GM21515 (cell line): ENCODE results near the gene PLCD4.

Experiments used
- ATAC-seq: cut with Tn5 transposase; IDR thresholded peaks from one replicate; pipeline ENCODE4 v1.9.1; 2021; ENCODE audit not compliant: unreplicated experiment

Gene PLCD4

DNA sequence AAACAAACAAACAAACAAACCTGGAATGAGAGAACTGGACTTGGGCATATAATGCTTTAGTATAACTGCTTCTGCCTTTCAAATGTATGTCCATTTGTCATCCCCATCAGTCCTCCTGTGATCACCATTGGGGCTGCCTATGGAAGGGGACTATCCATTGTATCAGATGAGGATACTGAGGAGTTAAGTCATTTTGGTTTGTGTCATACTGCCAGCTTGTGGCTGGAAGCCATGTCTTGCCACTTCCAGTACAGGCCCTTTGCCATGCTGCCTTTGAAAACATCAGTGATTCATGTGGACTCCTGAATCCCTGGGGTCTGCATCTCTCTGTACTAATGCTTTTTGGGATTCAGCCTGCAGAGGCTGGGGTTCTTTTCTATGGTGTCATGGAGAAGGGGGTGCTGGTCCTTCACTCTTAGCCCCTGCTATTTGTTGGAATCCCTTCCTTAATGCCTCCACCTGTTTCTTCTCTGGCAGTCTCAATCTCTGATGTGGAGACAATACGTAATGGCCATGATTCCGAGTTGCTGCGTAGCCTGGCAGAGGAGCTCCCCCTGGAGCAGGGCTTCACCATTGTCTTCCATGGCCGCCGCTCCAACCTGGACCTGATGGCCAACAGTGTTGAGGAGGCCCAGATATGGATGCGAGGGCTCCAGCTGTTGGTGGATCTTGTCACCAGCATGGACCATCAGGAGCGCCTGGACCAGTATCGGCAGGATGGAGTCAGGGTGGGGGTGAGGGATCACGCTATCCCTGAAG lies 10.6 kb downstream of the PLCD4 start:
- ATAC-seq: no peak

DNA sequence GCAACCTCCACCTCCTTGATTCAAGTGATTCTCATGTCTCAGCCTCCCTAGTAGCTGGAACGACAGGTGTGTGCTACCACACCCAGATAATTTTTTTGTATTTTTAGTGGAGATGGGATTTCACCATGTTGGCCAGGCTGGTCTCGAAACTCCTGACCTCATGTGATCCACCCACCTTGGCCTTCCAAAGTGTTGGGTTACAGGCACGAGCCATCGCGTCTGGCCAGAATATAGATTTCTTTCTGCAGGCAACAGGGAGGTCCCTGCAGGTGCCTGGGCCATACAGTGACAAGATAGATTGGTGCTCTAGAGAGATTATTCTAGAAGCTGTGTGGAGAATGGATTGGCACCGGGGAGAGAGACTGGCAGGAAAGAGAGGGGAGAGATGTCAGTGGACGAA lies 13.3 kb downstream of the PLCD4 start:
- ATAC-seq: no peak

DNA sequence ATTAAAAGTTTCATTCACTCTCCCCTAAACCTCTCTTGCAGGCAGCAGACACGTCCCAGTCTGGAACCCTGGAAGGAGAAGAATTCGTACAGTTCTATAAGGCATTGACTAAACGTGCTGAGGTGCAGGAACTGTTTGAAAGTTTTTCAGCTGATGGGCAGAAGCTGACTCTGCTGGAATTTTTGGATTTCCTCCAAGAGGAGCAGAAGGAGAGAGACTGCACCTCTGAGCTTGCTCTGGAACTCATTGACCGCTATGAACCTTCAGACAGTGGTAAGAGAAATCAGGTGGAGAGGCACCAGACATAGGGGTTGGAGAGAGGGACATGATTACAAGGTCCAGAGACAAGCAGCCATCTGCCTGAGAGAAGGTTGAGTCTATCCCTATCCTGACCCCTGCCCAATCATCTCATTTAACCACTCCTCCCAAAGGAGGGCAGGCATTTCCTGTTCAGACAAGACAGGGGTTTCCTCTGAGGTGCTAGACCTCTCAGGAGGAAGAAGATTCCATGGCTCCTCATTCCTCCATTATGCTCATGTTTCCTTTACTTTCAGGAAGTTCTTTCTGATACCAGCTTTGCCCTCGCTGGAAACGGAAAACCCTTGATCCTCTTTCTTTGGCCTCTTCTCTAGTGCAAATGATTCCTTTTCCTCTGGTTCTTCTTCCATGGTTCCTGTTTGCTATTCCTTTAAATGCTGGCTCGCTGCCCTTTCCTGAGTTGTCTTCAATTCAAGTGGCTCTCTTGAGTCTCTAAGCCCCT lies 15.1 kb downstream of the PLCD4 start:
- ATAC-seq: no peak

DNA sequence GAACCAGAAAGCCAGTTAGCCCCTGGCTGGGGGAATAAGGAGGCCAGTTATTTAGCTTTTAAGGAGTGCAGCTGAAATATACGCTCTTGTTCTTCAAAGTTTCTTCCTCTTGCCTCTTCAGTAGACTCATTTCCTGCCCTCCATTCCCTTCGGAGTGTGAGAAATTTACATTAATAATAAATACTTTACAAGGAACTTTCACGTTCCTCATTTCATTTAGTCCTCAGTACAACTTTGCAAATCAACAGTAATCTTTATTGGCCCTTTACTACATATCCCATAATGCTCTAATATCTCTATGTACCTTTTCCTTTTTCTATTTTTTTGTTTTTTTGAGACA lies 15.6 kb downstream of the PLCD4 start:
- ATAC-seq: no peak

DNA sequence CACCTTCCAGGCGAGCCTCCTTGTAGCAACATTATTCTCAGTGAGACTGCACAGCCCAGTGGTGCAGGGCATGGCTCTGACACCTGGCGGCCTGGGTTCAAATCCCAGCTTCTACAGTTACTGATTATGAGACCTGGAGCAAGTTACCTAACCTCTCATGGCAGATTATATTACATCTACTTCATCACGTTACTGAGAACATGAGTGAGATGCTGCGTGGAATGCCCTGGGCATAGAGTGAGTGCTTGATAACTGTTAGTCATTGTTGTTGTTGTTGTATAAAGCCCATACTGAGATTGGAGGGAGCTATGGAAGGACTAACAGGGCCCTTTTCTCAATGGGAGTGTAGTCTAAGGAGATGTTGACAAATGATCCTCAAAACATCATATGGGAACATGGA lies 18.7 kb downstream of the PLCD4 start:
- no peak for ATAC-seq

DNA sequence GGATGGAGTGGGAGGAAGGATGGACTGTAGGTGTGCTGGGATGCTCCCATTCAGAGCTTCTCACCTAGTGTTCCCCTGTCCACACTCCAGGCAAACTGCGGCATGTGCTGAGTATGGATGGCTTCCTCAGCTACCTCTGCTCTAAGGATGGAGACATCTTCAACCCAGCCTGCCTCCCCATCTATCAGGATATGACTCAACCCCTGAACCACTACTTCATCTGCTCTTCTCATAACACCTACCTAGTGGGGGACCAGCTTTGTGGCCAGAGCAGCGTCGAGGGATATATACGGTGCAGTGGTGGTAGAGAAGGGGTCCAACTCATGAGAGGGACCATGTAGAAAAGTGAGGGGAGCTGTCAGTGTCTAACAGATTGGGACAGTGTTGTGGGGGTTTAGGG lies 20.2 kb downstream of the PLCD4 start:
- ATAC-seq: no peak

DNA sequence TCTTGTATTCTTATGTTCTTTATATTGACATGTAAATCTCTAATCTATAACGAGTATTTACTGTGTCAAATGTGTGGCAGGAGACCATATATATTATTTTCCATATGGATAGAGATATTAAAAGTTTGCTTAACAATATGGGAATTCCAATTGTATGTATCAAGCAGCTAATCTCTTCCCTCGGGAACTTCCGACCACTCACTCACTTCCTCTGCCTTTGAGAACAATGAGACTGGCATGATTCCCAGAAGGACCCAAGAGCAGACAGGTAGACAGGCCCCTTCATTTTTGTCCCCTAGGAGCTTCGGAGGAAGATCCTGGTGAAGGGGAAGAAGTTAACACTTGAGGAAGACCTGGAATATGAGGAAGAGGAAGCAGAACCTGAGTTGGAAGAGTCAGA lies 24.1 kb downstream of the PLCD4 start:
- ATAC-seq: no peak

DNA sequence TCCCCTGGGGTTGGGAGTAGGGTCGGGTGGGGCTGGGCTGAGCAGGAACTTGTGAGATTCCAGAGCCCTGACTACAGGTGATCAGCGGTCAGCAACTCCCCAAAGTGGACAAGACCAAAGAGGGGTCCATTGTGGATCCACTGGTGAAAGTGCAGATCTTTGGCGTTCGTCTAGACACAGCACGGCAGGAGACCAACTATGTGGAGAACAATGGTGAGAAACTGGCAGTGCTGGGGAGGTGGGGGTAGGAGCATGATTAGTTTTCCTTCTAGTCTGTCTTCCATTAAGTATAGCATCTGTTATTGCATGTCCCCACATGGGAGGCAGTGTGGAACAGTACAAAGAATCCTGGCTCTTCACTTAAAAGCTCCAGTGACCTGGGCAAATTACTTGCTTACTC lies 28.0 kb downstream of the PLCD4 start:
- no peak for ATAC-seq

DNA sequence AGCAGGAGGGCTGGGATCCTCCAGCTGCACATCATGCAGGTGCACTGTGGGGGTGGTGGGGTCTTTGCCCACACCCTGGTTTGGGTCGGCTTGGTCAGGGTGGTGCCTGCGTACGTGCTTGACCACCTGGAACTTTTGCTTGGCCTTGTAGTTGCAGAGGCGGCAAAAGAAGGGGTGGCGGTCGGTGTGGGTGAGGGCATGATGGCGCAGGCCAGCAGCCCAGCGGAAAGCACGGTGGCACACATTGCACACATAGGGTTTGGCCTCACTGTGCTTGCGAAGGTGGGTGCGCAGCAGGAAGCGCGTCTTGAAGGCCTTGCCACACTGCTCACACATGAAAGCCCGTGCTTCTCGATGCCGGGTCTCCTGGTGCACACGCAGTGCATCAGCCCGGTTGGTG lies 30.7 kb downstream of the PLCD4 start:
- no peak for ATAC-seq

DNA sequence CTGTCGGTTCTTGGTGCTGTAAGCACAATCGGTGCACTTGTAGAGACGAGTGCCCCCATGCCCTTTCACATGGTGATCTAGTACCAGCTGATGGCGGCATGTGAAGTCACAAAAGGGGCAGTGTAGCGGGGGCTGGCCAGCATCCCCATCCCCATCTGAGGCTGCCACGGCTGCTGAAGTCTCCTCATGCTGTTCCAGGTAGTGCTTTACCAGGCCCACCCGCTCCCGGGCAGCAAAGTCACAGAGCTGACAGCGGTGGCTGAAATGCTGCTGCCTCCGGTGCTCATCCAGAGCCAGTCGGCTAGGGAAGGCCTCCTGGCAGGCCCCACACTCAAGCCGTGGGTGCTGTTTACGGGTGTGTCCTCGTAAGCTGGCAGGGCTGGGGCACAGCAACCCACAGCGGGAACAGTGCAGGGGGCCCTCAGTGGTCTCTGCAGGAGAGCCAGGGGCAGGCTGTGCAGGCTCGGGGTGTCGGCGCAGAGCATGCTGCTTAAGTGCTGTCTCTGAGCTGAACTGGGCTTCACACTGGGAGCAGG lies 34.5 kb downstream of the PLCD4 start:
- ATAC-seq: no peak

DNA sequence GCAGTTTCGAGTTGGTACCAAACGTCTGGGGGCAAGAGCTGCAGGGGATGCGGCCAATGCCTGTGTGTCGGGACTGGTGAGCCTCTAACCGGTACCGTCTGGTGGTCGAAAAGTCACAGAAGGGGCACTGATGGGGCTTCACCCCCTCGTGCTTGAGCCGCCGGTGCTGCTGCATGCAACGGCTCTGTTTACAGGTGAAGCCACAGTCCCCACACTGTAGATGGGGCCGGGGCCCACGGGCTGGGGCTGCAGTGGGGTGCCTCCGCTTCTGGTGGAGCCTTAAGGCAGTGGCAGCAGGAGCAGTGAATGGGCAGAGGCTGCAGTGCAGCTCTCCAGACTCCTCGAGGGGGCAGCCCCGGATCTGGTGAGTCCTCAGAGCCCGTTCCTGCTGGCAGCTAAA lies 35.1 kb downstream of the PLCD4 start:
- no peak for ATAC-seq

DNA sequence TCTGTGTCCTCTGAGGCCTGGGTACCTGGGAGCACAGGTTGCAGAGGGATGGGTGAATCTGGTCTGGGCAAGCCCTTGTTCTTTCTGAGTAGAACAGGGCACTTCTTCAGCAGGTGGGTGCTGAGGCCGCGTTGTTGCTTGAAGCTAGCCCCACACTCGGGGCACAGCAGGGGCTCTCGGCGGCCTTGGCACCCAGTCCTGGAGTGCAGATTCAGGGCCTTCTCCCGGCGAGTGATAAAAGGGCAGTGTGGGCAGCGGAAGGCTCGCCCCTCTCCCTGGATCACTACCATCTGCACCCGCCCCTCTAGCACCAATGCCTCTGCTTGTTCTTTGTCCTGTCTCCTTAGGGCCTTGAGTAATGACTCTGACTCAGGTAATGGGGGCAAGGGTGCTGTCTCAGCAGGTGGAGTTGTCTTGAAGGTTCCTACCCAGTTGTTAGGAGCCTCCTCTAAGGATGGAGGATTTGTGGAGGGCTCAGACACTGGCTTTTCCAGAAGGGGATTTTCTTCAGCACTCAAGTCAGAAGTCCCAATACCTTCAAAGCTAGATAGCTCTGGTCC lies 36.1 kb downstream of the PLCD4 start:
- ATAC-seq: no peak

DNA sequence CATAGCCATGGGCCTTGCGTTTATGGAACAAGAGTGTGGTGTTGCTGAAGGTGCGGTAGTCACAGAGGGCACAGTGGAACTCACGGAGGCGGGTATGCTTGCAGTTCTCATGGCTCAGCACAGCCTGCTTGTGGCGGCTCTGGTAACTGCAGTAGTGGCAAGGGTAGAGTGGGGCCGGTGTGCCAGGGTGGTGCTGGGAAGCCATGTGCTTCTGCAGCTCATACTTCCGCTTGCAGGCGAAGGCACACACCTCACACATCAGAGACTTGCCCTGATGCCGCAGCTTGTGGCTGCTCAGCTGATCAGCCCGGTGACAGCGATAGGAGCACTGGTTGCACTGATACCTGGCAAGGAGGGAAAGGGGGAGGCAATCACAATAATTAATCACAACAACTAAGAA lies 37.0 kb downstream of the PLCD4 start:
- ATAC-seq: no peak

DNA sequence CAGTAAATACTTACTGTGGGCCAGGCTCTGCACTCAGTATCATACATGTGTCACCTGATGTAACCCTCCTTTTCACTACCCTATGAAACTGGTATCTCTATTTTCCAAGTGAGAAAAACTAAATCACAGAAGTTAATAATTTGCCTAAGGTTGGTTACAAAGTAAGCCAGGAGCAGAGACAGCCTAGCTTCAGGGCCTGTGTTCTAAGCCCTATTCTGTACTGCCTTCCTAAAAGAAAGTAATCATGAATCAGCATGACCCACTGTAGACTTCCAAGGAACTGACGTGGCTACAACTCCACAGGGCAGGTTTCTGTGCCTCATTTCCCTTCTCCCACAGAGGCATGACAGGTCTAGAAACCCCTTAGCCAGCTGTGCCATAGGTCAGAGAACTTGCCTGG lies 37.4 kb downstream of the PLCD4 start:
- ATAC-seq: no peak

DNA sequence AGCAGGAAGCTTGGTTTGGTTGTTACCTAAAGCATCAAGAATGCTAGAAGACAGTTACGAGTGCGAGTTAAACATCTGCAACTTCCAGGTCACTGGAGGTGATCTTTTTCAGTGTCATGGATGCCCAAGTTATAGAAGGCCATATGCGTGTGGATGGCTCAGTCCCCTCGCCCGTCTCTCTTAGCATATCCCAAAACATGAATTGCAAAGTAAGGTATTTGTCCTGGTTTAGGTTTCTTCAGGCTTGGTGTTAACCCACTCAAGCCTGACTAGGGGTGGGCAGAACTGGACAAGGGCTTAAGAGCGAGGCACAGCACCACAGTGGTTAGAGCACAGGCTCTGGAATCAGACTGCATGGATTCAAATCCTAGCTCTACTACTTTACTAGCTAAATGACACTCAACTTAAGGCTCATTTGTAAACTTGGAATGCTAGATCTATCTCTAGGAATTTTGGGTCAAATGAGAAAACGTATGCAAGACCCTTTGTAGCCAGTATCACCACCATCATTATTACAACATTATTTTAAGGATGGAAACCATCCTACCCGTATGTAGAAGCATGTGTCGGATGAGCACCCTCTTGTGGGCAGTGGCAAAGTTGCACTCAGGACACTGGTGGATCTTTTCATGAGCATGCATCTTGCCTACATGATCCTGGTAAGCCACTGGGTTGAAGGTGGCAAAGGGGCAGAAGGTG lies 40.5 kb downstream of the PLCD4 start:
- ATAC-seq: peak; percentile 51

DNA sequence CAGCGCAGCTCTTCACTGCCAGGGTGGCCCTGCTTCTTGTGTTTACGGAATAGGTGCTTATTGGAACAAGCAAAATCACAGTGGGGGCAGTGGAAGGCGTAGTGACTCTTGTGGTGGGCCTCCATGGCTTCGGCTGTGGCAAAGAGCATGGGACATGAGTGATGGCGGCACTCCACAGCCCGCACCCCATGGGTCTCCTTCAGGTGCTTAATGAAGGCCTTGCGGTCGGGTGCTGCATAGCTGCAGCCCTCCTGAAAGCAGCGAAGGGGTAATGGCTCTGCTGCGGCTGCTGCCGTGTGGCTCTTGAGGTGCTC lies 41.0 kb downstream of the PLCD4 start:
- peak; percentile 15 for ATAC-seq

DNA sequence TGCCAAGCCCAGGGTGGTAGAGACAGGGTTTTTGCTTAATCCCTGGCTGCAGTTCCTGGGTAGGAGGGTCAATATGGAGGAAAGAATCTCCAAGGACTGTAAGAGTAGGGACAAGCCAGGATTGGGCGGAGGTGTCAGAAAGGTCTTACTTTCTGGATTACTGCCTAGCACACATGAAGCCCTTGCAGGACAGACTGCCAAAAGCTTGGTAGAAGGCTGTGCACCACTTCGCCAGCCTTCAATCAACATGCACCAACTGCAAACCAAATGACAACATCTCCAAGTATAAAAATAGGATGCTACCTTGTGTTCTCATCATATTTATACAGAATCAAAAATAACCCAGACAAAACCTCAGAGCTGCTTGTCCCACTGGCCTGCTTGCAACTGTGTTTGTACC lies 48.1 kb downstream of the PLCD4 start:
- no peak for ATAC-seq

DNA sequence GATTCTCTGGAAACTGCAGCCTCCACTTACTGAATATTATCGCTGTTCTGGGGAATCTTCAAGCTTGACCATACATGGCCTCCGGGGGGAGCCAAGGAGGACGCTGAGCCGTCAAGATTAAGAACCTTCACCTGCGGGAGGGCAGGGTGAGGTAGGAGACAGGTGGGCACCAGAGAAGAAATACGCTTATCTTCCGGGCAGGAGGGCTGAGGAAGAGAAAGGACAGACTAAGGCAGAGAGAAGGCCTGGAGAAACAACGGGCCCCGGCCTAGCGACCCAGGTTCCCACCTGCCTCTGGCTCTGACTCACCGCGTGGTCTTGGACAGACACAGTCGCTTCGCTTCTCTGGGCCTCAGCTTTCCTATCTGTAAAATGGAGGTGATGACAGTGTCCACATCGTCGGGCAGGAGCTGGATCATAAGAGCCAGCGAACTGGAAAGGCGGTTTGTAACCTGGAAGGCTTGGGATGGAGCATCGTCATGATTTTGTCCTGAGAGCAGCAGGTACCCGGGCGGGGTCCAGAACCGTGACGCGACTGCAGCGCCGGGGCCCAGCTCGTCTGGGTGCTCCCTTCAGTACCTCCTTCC lies 51.1 kb downstream of the PLCD4 start:
- peak; percentile 42 for ATAC-seq

DNA sequence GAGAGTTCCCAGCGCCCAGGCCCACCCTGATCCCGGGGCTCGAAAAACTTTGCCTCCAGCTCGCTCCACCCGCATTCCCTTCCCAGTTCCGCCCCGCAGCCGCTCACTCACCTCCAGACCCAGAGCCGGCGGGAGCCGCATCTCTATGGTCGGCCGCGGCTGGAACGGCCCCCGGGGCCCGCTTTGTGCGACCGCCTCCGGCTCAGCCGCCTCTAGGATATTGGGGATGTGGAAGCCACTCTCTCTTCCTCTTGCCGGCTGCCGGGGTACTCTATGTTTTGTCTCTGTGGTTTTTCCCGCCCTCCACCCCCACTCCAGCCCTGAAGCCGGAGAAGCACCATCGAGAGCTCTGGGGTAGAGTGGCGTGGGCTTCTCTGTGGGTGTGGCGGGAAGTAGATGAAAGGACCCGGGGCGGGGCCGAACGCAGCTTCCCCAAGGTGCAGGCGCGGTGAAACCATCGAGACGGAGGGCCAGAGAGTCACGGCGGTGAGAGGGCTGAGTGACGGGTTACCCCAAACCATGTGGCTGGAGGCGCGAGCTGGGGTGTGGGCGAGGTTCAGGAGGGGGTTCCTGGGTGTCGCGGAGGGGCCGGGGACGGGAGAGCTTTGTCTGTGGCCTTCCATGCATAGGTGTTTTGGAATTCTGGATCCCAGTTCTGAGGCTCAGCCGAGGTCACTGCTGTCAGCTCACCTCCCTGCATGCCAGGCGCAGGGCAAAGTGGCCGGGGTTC lies 51.7 kb downstream of the PLCD4 start, which contains the start of the genes BCS1L and ZNF142:
Gene BCS1L (plus strand): TSS at position 426 of the 730 bp plus-strand sequence. CDS start 1,305 bp downstream, outside the sequence.
Gene ZNF142 (minus strand): TSS at position 366 of the 730 bp plus-strand sequence. CDS start 3,194 bp downstream, outside the sequence.
- ATAC-seq: peak; percentile 91

DNA sequence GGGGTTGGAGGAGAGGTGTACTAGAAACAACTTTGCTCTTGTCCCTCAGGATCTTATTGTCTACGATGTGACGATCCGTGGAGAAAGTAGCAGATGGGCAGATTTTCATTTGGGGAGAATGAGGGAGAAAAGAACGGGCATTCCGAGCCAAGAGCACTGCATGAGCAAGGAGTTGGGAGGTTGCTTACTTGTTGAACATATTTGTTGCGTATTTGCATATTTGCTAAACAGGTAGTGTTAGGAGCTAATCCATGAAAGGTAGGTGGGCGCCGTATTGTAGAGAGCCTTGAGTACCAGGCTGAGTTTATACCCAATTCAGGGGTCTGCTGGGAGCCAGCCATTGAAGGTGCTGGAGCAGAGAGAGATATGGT lies 52.3 kb downstream of the PLCD4 start:
- ATAC-seq: no peak
